ENCODE measurements around the gene GAB2.

DNA sequence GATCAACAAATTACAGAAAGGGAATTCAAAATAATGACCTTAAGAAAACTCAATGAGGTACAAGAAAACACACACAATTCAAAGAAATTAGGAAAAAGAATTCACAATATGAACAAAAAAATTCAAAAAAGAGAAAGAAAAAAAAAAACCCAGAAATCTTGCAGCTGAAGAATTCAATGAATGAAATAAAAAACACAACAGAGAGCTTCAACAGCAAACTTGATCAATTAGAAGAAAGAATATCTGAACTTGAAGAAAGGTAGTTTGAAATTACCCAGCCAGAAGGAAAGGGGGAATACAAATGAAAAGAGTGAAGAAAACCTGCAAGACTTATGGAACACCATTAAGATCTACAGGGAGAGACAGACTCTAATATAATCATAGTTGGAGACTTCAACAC, 176.1 kb downstream of the GAB2 start:
- TF ChIP-seq CTCF (conservative IDR thresholded peaks at IDR 0.05; ENCODE audit: low read length) (no peak), EZH2phosphoT487 (IDR thresholded peaks at IDR 0.05; ENCODE audit: borderline replicate concordance, low read depth, low read length) (no peak)
